ENCODE measurements around the gene ZBTB40. TPM values are rescaled to one million over a fixed set of nuclear protein-coding genes. Genes with fewer than 3 reads are reported as not detected.

ZBTB40 gene
- total RNA-seq, 1 donor from 2014 or later = 13.0 TPM

- intact Hi-C loops (cut with DNase I) = no loop called here
- no peaks in the 10 kb centered on the region for H3K27me3 ChIP-seq
- H3K9me3 ChIP-seq = no peaks in the 10 kb centered on the region
- no peak for DNase-seq (ENCODE audit: low spot score in 2 of 2)
- no peak overlapping the region for H3K4me3 ChIP-seq
- H3K27ac ChIP-seq = no peak overlapping the region
- no peaks in the 10 kb centered on the region for H3K36me3 ChIP-seq
- TF ChIP-seq CTCF (IDR thresholded peaks at IDR 0.05) = no peak
- no peaks in the 10 kb centered on the region for H3K4me1 ChIP-seq
Measured at GRCh38 chr1:22576617-22577016, 125.0 kb downstream of the ZBTB40 start.

- TF ChIP-seq CTCF (IDR thresholded peaks at IDR 0.05) = no peak
- Histone ChIP-seq H3K27me3 (no peaks in the 10 kb centered on the region), H3K9me3 (no peaks in the 10 kb centered on the region), H3K36me3 (no peaks in the 10 kb centered on the region), H3K4me1 (no peaks in the 10 kb centered on the region), H3K27ac (no peak overlapping the region), H3K4me3 (no peak overlapping the region)
- intact Hi-C loops (cut with DNase I) = no loop called here
- no peak for DNase-seq (ENCODE audit: low spot score in 2 of 2)
Measured at GRCh38 chr1:22578732-22579361, 127.2 kb downstream of the ZBTB40 start.

GRCh38 chr1:22579541-22580155, 128.0 kb downstream of the ZBTB40 start:
- TF ChIP-seq CTCF (IDR thresholded peaks at IDR 0.05) = no peak
- no peaks in the 10 kb centered on the region for H3K36me3 ChIP-seq
- H3K27ac ChIP-seq = no peak overlapping the region
- no peak overlapping the region for H3K4me3 ChIP-seq
- intact Hi-C loops (cut with DNase I) = no loop called here
- H3K27me3 ChIP-seq = no peaks in the 10 kb centered on the region
- H3K9me3 ChIP-seq = no peaks in the 10 kb centered on the region
- DNase-seq (ENCODE audit: low spot score in 2 of 2) = no peak
- H3K4me1 ChIP-seq = no peaks in the 10 kb centered on the region

Other genes starting within 250 kb of the ZBTB40 start
- gene EPHA8, start 111.6 kb downstream of the ZBTB40 start, total RNA-seq = not detected
- 202 TPM for gene C1QA, start 184.8 kb downstream of the ZBTB40 start, total RNA-seq
- 350 TPM for gene C1QC, start 191.8 kb downstream of the ZBTB40 start, total RNA-seq
- gene C1QB, start 201.4 kb downstream of the ZBTB40 start, total RNA-seq = 454 TPM